GM19467 (cell line): ENCODE measurements around the gene CLHC1.
"Not testable (repeated sequence)": the region's sequence is repeated elsewhere in the genome, so short reads cannot be mapped to it uniquely, and the experiment has no call there.

Source experiments
- ATAC-seq: cut with Tn5 transposase; IDR thresholded peaks from one replicate; pipeline ENCODE4 v1.9.1; 2021; ENCODE audit warnings: mild to moderate bottlenecking, moderate library complexity; ENCODE audit not compliant: unreplicated experiment

Gene CLHC1

DNA sequence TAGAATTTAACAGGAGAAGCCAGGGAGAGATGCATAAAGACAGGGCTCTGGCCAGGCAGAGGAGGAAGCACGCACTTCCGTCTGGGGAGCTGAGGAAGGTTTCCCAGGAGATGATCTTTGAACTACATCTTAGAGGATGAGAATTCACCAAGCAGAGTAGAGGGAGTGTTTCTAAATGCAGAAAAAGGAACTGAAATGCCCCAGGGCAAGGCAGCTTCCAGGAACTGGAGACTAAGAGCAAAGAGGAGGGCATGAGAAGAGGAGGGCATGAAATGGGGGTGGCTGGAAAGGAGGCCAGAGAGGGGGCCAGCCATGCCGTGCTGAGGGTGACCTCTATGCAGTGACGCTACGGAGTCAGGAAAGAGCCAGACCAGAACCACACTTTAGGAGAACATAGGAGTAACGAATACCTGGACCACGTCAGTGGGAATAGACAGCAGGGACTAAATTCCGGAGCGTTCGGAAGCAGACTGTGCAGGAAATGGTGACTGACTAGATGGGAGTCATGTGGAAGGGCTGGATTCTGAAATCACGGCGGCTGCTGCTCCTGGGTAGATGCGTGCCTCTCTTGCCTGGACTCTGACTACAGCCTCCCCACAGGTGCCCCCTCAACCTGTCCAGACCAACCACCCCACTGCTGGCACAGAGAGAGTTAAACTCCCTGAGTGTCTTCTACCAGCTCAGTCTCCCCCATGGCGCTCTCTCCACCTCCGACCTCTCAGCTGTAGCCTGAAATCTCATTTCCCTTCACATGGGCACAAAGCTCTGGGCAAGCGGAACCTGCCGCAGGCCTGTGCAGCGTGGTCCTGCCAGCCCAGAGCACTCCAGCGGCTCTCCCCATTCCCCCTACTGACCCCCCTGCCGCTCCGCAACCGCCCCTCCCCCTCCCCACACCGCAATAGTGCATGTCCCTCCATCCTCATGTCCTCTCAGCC lies 94.8 kb downstream of the CLHC1 start:
- ATAC-seq: no peak

DNA sequence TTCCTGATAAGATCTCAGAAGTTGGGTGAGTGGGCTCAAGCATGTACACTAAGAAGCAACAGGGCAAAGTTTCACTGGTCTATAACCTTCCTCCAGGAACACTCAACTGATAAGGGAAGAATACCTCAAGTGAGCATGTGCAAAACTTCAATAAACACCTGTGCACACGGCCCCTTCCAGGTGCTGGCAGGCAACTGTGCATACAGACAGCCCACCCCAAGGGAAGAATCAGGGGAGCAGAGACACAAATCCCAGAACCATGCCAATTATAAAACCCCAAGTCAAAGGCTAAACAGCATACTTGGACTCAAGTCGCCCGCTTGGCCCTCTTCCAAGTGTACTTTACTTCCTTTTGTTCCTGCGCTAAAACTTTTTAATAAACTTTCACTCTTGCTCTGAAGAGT lies 96.0 kb downstream of the CLHC1 start:
- ATAC-seq: no peak

DNA sequence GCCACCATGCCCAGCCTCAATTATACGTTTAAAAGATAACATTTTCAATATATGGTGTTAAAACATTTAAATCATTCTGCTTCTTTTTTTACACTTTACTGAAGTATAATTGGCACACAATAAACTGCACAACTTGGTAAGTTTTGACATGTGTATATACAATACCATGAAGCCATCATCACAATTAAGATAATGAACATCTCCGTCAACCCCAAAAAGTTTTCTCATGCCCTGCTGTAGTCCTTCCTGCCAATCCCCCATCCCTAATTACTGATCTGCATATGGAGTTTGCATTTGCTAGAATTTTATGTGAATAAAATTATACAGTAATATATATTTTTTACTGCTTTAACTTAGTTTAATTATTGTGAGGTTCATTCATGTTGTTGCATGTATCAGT lies 96.6 kb downstream of the CLHC1 start:
- no peak for ATAC-seq

GRCh38 chr2:55134316-55134706 lies 97.8 kb downstream of the CLHC1 start:
- ATAC-seq: peak; percentile 22

DNA sequence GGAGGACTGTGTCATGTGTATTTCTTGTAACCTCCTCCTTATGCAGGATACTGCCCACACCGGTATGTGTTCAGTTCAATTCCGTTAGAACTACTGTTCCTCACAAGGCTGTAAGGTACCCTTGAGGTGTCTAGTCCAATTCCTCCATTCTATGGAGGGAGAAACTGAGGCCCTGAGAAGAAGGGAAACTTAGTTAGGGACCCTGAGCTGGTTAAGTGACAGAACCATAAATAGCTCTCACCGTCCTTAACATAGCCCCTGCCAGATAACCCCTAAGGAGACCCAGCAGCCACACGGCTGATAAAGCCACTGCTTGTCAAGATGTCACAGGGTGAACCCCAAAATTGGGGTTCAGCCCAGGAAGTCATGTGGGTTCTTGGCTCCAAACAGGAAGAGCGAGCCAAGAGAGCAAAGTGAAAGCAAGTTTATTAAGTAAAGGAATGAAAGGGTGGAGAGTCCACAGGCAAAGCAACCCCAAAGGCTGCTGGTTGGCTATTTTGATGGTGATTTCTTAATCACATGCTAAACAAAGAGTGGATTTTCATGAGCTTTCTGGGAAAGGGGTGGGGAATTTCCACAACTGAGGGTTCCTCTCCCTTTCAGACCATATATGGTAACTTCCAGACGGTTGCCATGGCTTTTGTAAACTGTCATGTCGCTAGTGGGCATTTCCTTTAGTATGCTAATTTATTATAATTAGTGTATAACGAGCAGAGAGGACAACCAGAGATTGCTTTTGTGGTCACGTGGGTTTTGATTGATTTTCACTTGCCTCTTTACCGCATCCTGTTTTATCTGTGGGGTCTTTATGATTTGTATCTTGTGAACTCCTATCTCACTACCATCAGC lies 98.4 kb downstream of the CLHC1 start:
- peak; percentile 80 for ATAC-seq

- no peak for ATAC-seq
Measured at GRCh38 chr2:55130849-55131248, 101.2 kb downstream of the CLHC1 start.

GRCh38 chr2:55126643-55127042 lies 105.5 kb downstream of the CLHC1 start:
- ATAC-seq: not testable (repeated sequence)
